ENCODE data around the gene GDAP2.

DNA sequence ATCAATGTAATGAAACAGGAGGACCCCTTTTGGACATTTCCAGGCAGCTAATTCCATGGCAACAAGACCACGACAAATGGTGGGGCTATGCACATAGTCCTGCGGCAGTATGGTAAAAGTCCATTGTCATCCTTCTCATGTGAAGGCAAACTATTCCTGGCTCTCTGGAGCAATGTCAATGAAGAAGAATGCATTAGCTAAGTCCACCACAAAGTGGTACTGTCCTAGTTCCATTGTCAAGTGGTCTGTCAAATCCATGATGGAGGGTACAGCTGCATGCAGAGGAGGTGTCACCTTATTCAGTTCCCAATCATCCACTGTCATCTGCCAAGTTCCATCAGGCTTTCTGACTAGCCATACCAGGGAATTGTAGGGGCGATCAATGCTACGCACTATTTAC, 110.1 kb downstream of the GDAP2 start:
- TF ChIP-seq POLR2AphosphoS5 (IDR thresholded peaks at IDR 0.05) (no peak), POLR2A (IDR thresholded peaks at IDR 0.05) (no peak), CTCF (IDR thresholded peaks at IDR 0.05) (no peak)

Measured in stomach (tissue), 4 donors.